Neural crest cell (in vitro differentiated cells): ENCODE results near the gene IRF9. TPM values are rescaled to one million over a fixed set of nuclear protein-coding genes. Genes with fewer than 3 reads are reported as not detected.
A peak's percentile ranks its signal among the peaks of the same experiment; 100 is the strongest.

Experiments
- DNase-seq: peaks from one replicate; pipeline ENCODE4 v3.0.0; 2021; ENCODE audit warnings: low read depth, mixed read lengths, low spot score
- H3K27ac Mint-ChIP-seq: one replicate; pipeline ENCODE4 v1.8.0; 2021; ENCODE audit warnings: mild to moderate bottlenecking, mixed read lengths; ENCODE audit not compliant: unreplicated experiment
- H3K27me3 Mint-ChIP-seq: 2 replicates; pipeline ENCODE4 v1.8.0; 2021; ENCODE audit warnings: low read depth, mild to moderate bottlenecking, mixed read lengths
- H3K36me3 Mint-ChIP-seq: 2 replicates; pipeline ENCODE4 v1.8.0; 2021; ENCODE audit warnings: low read depth, mild to moderate bottlenecking, mixed read lengths
- H3K4me1 Mint-ChIP-seq: 2 replicates; pipeline ENCODE4 v1.8.0; 2021; ENCODE audit warnings: mixed read lengths
- H3K4me3 Mint-ChIP-seq: one replicate; pipeline ENCODE4 v1.8.0; 2021; ENCODE audit warnings: mild to moderate bottlenecking, mixed read lengths
- H3K9me3 Mint-ChIP-seq: 2 replicates; pipeline ENCODE4 v1.8.0; 2021; ENCODE audit warnings: mixed read lengths
- CTCF ChIP-seq: fragments of 200-600 bp; sonication (generic); conservative IDR thresholded peaks from 2 replicates; pipeline ENCODE4 v1.5.0; 2021; ENCODE audit warnings: antibody characterized with exemption, mild to moderate bottlenecking
- total RNA-seq: library from RNA; stranded (reverse); gene quantifications from 2 replicates; pipeline ENCODE4 v1.2.1, GENCODE V29; 2021

IRF9 gene
- total RNA-seq, 1 donor from 2014 or later, result 22.9 TPM

DNA sequence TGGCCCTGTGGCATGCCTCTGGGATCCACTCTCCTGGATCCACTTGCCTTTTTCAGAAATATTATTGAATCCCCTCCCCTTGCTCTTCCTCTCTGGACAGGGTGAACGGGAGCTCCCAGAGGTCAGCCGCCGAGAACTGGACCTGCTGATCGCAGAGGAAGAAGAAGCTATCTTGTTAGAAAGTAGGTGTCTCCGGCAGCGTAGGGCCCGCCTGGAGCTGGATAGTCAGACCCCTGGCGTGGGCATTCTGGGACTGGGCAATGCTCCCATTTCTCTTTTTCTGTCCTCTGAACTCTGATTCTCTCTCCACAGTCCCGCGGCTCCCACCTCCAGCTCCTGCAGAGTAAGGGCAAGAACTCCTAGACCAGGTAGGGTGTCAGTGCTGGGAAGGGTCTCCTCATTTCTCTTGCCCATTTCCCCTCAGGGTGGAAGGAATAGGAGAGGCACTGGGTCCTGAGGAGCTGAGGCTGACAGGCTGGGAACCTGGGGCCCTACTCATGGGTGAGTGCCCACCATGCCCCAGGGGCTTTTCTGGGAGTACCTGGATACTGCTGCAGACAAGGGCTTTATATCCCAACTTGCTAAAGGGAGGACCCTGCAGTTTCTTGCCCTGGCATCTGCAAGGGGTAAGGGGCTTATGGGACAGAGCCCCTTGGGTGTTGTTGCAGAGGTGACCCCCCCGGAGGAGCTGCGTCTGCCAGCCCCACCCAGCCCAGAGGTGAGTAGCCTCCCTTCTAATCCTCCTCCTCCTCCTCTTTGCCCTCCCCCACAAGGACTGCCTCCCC, 16.2 kb downstream of the IRF9 start:
- Mint-ChIP-seq H3K9me3 (no peaks in the 10 kb centered on the region), H3K4me3 (peak overlapping the region; percentile 59), H3K27ac (no peak overlapping the region), H3K36me3 (peaks cover 7% of the 10 kb centered on the region), H3K27me3 (peaks cover 2% of the 10 kb centered on the region), H3K4me1 (peaks cover 22% of the 10 kb centered on the region)
- TF ChIP-seq CTCF, result no peak
- DNase-seq, result no peak

DNA sequence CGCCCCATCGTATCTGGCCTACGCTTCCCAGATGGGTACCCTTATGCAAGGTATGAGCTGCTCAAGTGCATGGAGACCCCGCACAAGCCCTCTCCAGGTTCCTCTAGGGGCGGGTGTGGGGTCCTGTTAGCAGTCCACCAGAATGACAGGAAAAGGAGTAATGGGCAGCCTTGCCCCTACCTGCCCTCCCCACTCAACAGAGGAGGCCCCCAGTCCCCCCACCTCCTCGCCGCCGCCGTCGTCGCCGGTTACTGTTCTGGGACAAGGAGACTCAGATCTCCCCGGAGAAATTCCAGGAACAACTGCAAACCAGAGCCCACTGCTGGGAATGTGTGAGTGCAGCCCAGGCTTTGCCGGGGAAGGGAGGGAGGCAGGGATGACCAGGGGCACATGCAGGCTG, 16.8 kb downstream of the IRF9 start:
- TF ChIP-seq CTCF, result no peak
- no peak overlapping the region for H3K27ac Mint-ChIP-seq
- H3K9me3 Mint-ChIP-seq, result no peaks in the 10 kb centered on the region

GRCh38 chr14:24178399-24179178, 17.5 kb downstream of the IRF9 start:
- Mint-ChIP-seq H3K9me3 (no peaks in the 10 kb centered on the region), H3K27me3 (peaks cover 2% of the 10 kb centered on the region), H3K36me3 (peaks cover 10% of the 10 kb centered on the region), H3K27ac (no peak overlapping the region), H3K4me3 (peak overlapping the region; percentile 72), H3K4me1 (peaks cover 11% of the 10 kb centered on the region)
- no peak for DNase-seq
- TF ChIP-seq CTCF, result no peak

More for the DNA sequence above, 16.8 kb downstream of the IRF9 start:
- Mint-ChIP-seq H3K4me3 (no peak overlapping the region), H3K36me3 (peaks cover 10% of the 10 kb centered on the region), H3K27me3 (peaks cover 2% of the 10 kb centered on the region), H3K4me1 (peaks cover 18% of the 10 kb centered on the region)
- DNase-seq, result no peak

DNA sequence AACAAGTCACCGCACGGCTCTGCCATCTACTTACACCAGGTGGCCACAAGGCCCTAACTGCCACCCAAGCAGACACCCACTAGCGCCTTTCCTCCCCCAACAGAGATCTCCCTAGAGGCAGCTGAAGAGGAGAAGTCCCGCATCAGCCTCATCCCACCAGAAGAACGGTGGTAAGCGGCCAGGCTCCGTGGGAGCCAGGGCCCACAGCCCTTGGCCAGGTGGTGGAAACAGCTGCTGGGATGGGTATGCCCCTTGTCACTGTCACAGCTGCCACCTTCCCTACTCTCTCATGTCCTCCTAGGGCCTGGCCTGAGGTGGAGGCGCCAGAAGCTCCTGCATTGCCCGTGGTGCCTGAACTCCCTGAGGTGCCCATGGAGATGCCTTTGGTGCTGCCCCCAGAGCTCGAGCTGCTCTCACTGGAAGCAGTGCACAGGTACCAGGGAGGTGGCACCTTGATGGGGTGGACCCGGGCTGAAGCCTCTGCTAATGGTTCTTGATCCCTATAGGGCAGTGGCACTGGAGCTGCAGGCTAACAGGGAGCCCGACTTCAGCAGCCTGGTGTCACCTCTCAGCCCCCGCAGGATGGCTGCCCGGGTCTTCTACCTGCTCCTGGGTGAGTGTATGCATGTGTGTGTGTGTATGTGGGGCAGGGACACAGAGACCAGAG, 18.4 kb downstream of the IRF9 start:
- peaks cover 8% of the 10 kb centered on the region for H3K4me1 Mint-ChIP-seq
- no peak overlapping the region for H3K27ac Mint-ChIP-seq
- H3K36me3 Mint-ChIP-seq, result peaks cover 10% of the 10 kb centered on the region
- H3K27me3 Mint-ChIP-seq, result peaks cover 2% of the 10 kb centered on the region
- H3K9me3 Mint-ChIP-seq, result no peaks in the 10 kb centered on the region
- no peak for TF ChIP-seq CTCF
- DNase-seq, result no peak
- H3K4me3 Mint-ChIP-seq, result peak overlapping the region; percentile 72

DNA sequence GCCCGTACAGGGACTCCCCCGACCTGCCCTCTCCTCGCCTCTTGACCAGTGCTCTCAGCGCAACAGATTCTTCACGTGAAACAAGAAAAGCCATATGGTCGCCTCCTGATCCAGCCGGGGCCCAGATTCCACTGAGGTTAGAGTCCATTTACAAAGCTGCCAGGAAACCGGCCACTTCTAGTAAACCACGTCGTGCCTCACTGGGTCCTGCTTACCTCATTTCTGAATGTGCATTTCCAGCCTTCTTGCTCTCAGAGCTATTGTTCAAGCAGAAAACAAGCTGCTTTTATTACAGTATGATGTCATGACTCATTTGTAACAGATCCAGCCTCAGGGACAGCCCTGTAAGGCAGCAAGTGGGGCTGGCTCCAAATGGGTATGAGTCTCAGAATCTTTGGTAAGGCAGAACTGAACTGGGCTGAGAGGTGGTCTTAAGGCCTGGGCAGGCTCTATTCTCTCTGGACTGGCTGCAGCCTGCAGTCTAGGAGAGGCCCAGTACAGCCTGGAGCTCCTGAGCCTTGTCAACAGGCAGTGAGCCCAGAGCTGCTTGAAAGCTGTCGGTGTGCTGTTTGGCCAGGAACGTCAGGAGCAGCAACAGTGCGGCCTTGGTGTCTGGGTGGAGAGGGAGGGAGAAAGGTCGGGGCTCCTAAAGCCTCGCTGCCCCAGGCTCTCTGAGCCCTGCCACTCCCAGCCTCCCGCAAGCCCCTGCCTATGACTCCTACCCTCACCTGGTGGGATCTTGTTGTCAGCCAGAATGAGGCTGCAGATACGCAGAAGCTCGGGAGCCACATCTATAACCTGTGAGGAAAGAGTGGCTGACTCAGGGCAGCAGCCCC, 19.1 kb downstream of the IRF9 start:
- Mint-ChIP-seq H3K27ac (no peak overlapping the region), H3K4me3 (peak overlapping the region; percentile 70), H3K36me3 (peaks cover 6% of the 10 kb centered on the region), H3K4me1 (peaks cover 4% of the 10 kb centered on the region), H3K27me3 (peaks cover 2% of the 10 kb centered on the region), H3K9me3 (no peaks in the 10 kb centered on the region)
- no peak for DNase-seq
- no peak for TF ChIP-seq CTCF
